Endothelial cell of umbilical vein (primary cell): Measurements from ENCODE around the gene PPM1J. TPM values are rescaled to one million over a fixed set of nuclear protein-coding genes. Genes with fewer than 3 reads are reported as not detected.

ENCODE experiments used
- BruUV-seq: library from RNA; stranded (reverse); fragments of 400-500 nt; replicated peaks from 2 replicates; lab custom pipeline; 2021; lab: Mats Ljungman, UMichigan
- CTCF ChIA-PET: fragments of 300-600, 350-600 bp; sonication (Branson Sonifier 250); formaldehyde crosslinking; loops from one replicate; lab custom pipeline; 2021; ENCODE audit warnings: antibody characterized with exemption, inconsistent platforms; lab: Charles Lee
- POLR2A ChIA-PET: fragments of 300-600, 350-600 bp; sonication (Branson Sonifier 250); formaldehyde crosslinking; loops from one replicate; lab custom pipeline; 2021; ENCODE audit warnings: antibody characterized with exemption, inconsistent platforms; lab: Charles Lee
- DNase-seq: peaks from one replicate; pipeline ENCODE4 v3.0.0-alpha.2; 2011; ENCODE audit warnings: low read depth, low spot score
- FAIRE-seq: peaks from 2 replicates; lab custom pipeline; 2011; peaks lifted over from hg19 to GRCh38; lab: Jason Lieb, UNC
- H2AFZ ChIP-seq: 2 replicates; pipeline ENCODE4 v1.6.0; 2012; ENCODE audit warnings: low read depth, low read length, control low read depth, inconsistent platforms
- H3K27ac ChIP-seq: 2 replicates; pipeline ENCODE4 v1.5.1; 2011; ENCODE audit warnings: low read depth, mild to moderate bottlenecking, control low read depth, low read length, moderate library complexity; ENCODE audit not compliant: insufficient read depth
- H3K27me3 ChIP-seq, 2 experiments: 2 replicates each; pipeline versions ENCODE4 v1.6.0 to v1.6.1; 2011; ENCODE audit warnings: low read length in 2 of 2, mixed read lengths in 1 of 2; ENCODE audit not compliant: control insufficient read depth in 2 of 2, insufficient read depth in 2 of 2
- H3K36me3 ChIP-seq, 2 experiments: 2 replicates in 1 of 2; 3 replicates in 1 of 2; pipeline ENCODE4 v1.5.1; 2011; ENCODE audit warnings: low read length in 2 of 2, mild to moderate bottlenecking in 1 of 2, moderate library complexity in 1 of 2; ENCODE audit not compliant: control insufficient read depth in 2 of 2, insufficient read depth in 2 of 2; ENCODE audit errors: extremely low read depth in 1 of 2
- H3K4me1 ChIP-seq: 3 replicates; pipeline ENCODE4 v1.5.1; 2011; ENCODE audit warnings: mild to moderate bottlenecking, low read length; ENCODE audit not compliant: control insufficient read depth, insufficient read depth; ENCODE audit errors: extremely low read depth
- H3K4me2 ChIP-seq: 2 replicates; pipeline ENCODE4 v1.6.1; 2011; ENCODE audit warnings: low read length, control low read depth, mixed read lengths; ENCODE audit not compliant: insufficient read depth
- H3K4me3 ChIP-seq, 3 experiments: fragments of 200-600 bp in 1 of 3; sonication (generic), shearing (Covaris generic) in 1 of 3; replicated peaks in 1 of 3; 2 replicates each; pipeline ENCODE4 v1.5.1; 2011 to 2016; ENCODE audit warnings: control low read depth in 3 of 3, low read length in 3 of 3, mild to moderate bottlenecking in 2 of 3, inconsistent platforms in 1 of 3, low read depth in 1 of 3, moderate library complexity in 1 of 3; ENCODE audit not compliant: insufficient read depth in 1 of 3
- H3K79me2 ChIP-seq: 2 replicates; pipeline ENCODE4 v1.6.0; 2012; ENCODE audit warnings: low read length, inconsistent platforms; ENCODE audit not compliant: control insufficient read depth, insufficient read depth
- H3K9ac ChIP-seq: replicated peaks from 2 replicates; pipeline ENCODE3; 2011; ENCODE audit warnings: low read length, control low read depth; ENCODE audit not compliant: insufficient read depth; ENCODE audit errors: extremely low read depth
- H3K9me1 ChIP-seq: replicated peaks from 3 replicates; pipeline ENCODE4 v1.6.0; 2011; ENCODE audit warnings: mild to moderate bottlenecking, low read length; ENCODE audit not compliant: control insufficient read depth, insufficient read depth; ENCODE audit errors: extremely low read depth
- H3K9me3 ChIP-seq: replicated peaks from 2 replicates; pipeline ENCODE4 v1.5.1; 2012; ENCODE audit warnings: low read length, inconsistent platforms; ENCODE audit not compliant: control insufficient read depth, insufficient read depth
- H4K20me1 ChIP-seq: replicated peaks from 2 replicates; pipeline ENCODE3; 2011; ENCODE audit warnings: mild to moderate bottlenecking, low read length; ENCODE audit not compliant: control insufficient read depth, insufficient read depth; ENCODE audit errors: extremely low read depth
- EZH2 ChIP-seq: IDR thresholded peaks from 2 replicates; pipeline ENCODE4 v1.6.1; 2012; ENCODE audit warnings: borderline replicate concordance, low read depth, mild to moderate bottlenecking, moderate library complexity, low read length, inconsistent platforms; ENCODE audit not compliant: severe bottlenecking
- FOS ChIP-seq: IDR thresholded peaks from 2 replicates; pipeline ENCODE4 v1.6.1; 2011; ENCODE audit warnings: mild to moderate bottlenecking, low read length, moderate library complexity, borderline replicate concordance; ENCODE audit not compliant: insufficient read depth
- GATA2 ChIP-seq: IDR thresholded peaks from 2 replicates; pipeline ENCODE4 v1.7.0; 2011; ENCODE audit warnings: low read depth, mild to moderate bottlenecking, moderate library complexity, mixed read lengths, low read length; ENCODE audit not compliant: insufficient read length, insufficient read depth
- JUN ChIP-seq: IDR thresholded peaks from 2 replicates; pipeline ENCODE4 v1.6.1; 2011; ENCODE audit warnings: borderline replicate concordance, low read depth; ENCODE audit not compliant: insufficient read length, insufficient read depth
- MYC ChIP-seq: IDR thresholded peaks from one replicate; pipeline ENCODE4 v1.6.1; 2011; ENCODE audit warnings: mild to moderate bottlenecking, low read depth, low read length
- POLR2A ChIP-seq: IDR thresholded peaks from 2 replicates; pipeline ENCODE4 v1.6.1; 2012; ENCODE audit warnings: low read depth, mild to moderate bottlenecking, control low read depth, low read length
- POLR2AphosphoS5 ChIP-seq: IDR thresholded peaks from 2 replicates; pipeline ENCODE4 v1.6.1; 2012; ENCODE audit warnings: low read depth, mild to moderate bottlenecking, control low read depth, low read length, moderate library complexity; ENCODE audit not compliant: insufficient read depth
- dilution Hi-C: fragments of 300-500 bp; cut with MboI; formaldehyde crosslinking; loops from one replicate; pipeline ENCODE4 v1.15.0; 2019; ENCODE audit warnings: low sequenced_read_pairs; ENCODE audit not compliant: extremely low pct_ligation_motif_present
- intact Hi-C: fragments of 100-400 bp; cut with micrococcal nuclease; formaldehyde crosslinking; loops from one replicate; pipeline ENCODE4 v1.10.0; 2022
- polyA plus RNA-seq, 4 experiments: library from polyadenylated mRNA; depleted of rRNA in 3 of 4; stranded (reverse) in 3 of 4; unstranded in 1 of 4; fragments of >200 nt; gene quantifications; 2 replicates each; pipeline versions ENCODE4 v1.2.1 to v1.2.3, GENCODE V29; 2011 to 2012; ENCODE audit warnings: missing spikeins in 1 of 4
- total RNA-seq: library from RNA; stranded (reverse); gene quantifications from 2 replicates; pipeline ENCODE4 v1.2.3, GENCODE V29; 2021
- TF ChIP-seq, protein P1 (sequence below): IDR thresholded peaks from 2 replicates; pipeline ENCODE4 v1.6.1; 2011; ENCODE audit not compliant: insufficient read depth, insufficient read length
- TF ChIP-seq, protein P2 (sequence below), 2 donors: IDR thresholded peaks; 1 replicate in 1 of 2; 2 replicates in 1 of 2; pipeline ENCODE4 v1.5.1; 2011; ENCODE audit warnings: low read length in 2 of 2, mild to moderate bottlenecking in 2 of 2, moderate library complexity in 2 of 2, control low read depth in 1 of 2, inconsistent platforms in 1 of 2, low read depth in 1 of 2; ENCODE audit not compliant: insufficient read depth in 1 of 2; ENCODE audit errors: extremely low read depth in 1 of 2

The PPM1J gene
- total and polyA plus RNA-seq, 2 donors (not counting 3 experiments of a cell fraction or from before 2014, with no cell fraction given) = 1.7 to 3.1 TPM

DNA sequence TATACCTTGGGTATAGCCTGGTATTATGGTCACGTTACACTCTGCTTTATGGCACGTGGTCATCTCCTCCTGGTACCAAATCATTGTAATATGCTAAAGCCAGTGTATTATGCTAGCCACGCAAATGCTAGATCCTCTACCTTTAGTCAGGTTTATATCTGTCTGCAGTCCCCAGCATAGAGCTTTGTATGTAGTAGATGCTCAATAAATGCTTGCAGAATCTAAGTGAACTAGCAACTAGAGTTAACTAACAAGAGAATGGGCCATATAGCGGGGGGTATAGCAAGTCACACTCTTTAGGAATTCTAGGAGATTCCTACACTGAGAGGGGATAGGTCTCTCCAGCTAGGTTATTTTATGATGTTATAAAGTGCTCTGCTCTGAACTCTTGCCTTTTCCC lies 37.6 kb downstream of the PPM1J start:
- H3K4me1 ChIP-seq = peaks cover 21% of the 10 kb centered on the region
- dilution Hi-C loops (no loop called here), intact Hi-C loops (no loop called here)
- H4K20me1 ChIP-seq = peaks cover 2% of the 10 kb centered on the region
- H3K36me3 ChIP-seq = no peaks in the 10 kb centered on the region
- H3K4me3 ChIP-seq = no peak overlapping the region
- H3K27me3 ChIP-seq = no peaks in the 10 kb centered on the region
- no TSS peak for BruUV-seq
- CTCF ChIA-PET = no interaction called here
- DNase-seq (no peak), FAIRE-seq (no peak)
- H3K27ac ChIP-seq = no peak overlapping the region
- H3K9me1 ChIP-seq = no peaks in the 10 kb centered on the region
- POLR2A ChIA-PET = no interaction called here
- no peak overlapping the region for H3K4me2 ChIP-seq
- no peaks in the 10 kb centered on the region for H3K9me3 ChIP-seq
- TF ChIP-seq FOS (no peak), POLR2AphosphoS5 (no peak), GATA2 (no peak), MYC (no peak), EZH2 (no peak), JUN (no peak), POLR2A (no peak)
- TF ChIP-seq, protein P1, sequence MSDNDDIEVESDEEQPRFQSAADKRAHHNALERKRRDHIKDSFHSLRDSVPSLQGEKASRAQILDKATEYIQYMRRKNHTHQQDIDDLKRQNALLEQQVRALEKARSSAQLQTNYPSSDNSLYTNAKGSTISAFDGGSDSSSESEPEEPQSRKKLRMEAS = no peak
- TF ChIP-seq, protein P2, sequence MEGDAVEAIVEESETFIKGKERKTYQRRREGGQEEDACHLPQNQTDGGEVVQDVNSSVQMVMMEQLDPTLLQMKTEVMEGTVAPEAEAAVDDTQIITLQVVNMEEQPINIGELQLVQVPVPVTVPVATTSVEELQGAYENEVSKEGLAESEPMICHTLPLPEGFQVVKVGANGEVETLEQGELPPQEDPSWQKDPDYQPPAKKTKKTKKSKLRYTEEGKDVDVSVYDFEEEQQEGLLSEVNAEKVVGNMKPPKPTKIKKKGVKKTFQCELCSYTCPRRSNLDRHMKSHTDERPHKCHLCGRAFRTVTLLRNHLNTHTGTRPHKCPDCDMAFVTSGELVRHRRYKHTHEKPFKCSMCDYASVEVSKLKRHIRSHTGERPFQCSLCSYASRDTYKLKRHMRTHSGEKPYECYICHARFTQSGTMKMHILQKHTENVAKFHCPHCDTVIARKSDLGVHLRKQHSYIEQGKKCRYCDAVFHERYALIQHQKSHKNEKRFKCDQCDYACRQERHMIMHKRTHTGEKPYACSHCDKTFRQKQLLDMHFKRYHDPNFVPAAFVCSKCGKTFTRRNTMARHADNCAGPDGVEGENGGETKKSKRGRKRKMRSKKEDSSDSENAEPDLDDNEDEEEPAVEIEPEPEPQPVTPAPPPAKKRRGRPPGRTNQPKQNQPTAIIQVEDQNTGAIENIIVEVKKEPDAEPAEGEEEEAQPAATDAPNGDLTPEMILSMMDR (IDR thresholded peaks at IDR 0.05; ENCODE audit: extremely low read depth in 1 of 2, insufficient read depth in 1 of 2, low read depth in 1 of 2, low read length in 2 of 2) = no peak
- H2AFZ ChIP-seq = no peak overlapping the region
- no peak overlapping the region for H3K9ac ChIP-seq
- peaks cover 20% of the 10 kb centered on the region for H3K79me2 ChIP-seq
